Activated T-helper 9 cell treated with anti-CD3 and anti-CD28 coated beads, Interleukin-2, amount 50 U/mL, for 16 hours (primary cell): Measurements from ENCODE around the gene PNO1.
"Not testable (repeated sequence)": the region's sequence is repeated elsewhere in the genome, so short reads cannot be mapped to it uniquely, and the experiment has no call there.

Experiments
- DNase-seq: peaks from one replicate; pipeline ENCODE4 v3.0.0-alpha.2; 2020; ENCODE audit warnings: low read depth

The PNO1 gene

GRCh38 chr2:68157402-68158133 lies at the start of gene PNO1:
Gene PNO1, plus strand, starts transcription at chr2:68157888. Its CDS starts 47 bp downstream, at chr2:68157935.
- peak; percentile 93 for DNase-seq

GRCh38 chr2:68108120-68108519 lies 49.6 kb upstream of the PNO1 start:
- no peak for DNase-seq

- no peak for DNase-seq
These were observed 47.6 kb upstream of the PNO1 start for GRCh38 chr2:68110102-68110501.

GRCh38 chr2:68115965-68116364 lies 41.7 kb upstream of the PNO1 start:
- DNase-seq: no peak

- DNase-seq: not testable (repeated sequence)
These were observed 39.8 kb upstream of the PNO1 start for GRCh38 chr2:68117922-68118321.

- DNase-seq: no peak
These were observed 38.9 kb upstream of the PNO1 start for GRCh38 chr2:68118816-68119215.

GRCh38 chr2:68119504-68119903 lies 38.2 kb upstream of the PNO1 start:
- no peak for DNase-seq

GRCh38 chr2:68121873-68122679 lies 35.6 kb upstream of the PNO1 start:
- peak; percentile 68 for DNase-seq

GRCh38 chr2:68122680-68122964 lies 35.1 kb upstream of the PNO1 start:
- DNase-seq: no peak

GRCh38 chr2:68124321-68124720 lies 33.4 kb upstream of the PNO1 start:
- DNase-seq: no peak

GRCh38 chr2:68125821-68126220 lies 31.9 kb upstream of the PNO1 start:
- no peak for DNase-seq

GRCh38 chr2:68126561-68126960 lies 31.1 kb upstream of the PNO1 start:
- DNase-seq: no peak

GRCh38 chr2:68127358-68128242 lies 30.1 kb upstream of the PNO1 start:
- no peak for DNase-seq

GRCh38 chr2:68134120-68134519 lies 23.6 kb upstream of the PNO1 start:
- no peak for DNase-seq

- no peak for DNase-seq
These were observed 23.1 kb upstream of the PNO1 start for GRCh38 chr2:68134554-68134953.

- DNase-seq: no peak
These were observed 22.0 kb upstream of the PNO1 start for GRCh38 chr2:68135448-68136320.

GRCh38 chr2:68141875-68142274 lies 15.8 kb upstream of the PNO1 start:
- no peak for DNase-seq

GRCh38 chr2:68151037-68151436 lies 6.7 kb upstream of the PNO1 start:
- no peak for DNase-seq

- DNase-seq: no peak
These were observed 4.9 kb upstream of the PNO1 start for GRCh38 chr2:68152681-68153347.

GRCh38 chr2:68155618-68156017 lies 2.1 kb upstream of the PNO1 start:
- no peak for DNase-seq

- DNase-seq: no peak
These were observed 1.3 kb upstream of the PNO1 start for GRCh38 chr2:68156419-68156818.
